ENCODE measurements around the gene EPHB2.
A peak's percentile ranks its signal among the peaks of the same experiment; 100 is the strongest.

EPHB2 gene

GRCh38 chr1:22711071-22711470 lies 432 bp downstream of the EPHB2 start:
- no peaks in the 10 kb centered on the region for H3K36me3 ChIP-seq (ENCODE audit: control insufficient read depth, insufficient read depth, low read length)
- no peak for DNase-seq (ENCODE audit: extremely low read depth, insufficient read length)
- peaks cover 3% of the 10 kb centered on the region for H3K27me3 ChIP-seq (replicated peaks; ENCODE audit: control insufficient read depth, insufficient read depth, low read length)
- no peak for TF ChIP-seq CTCF (IDR thresholded peaks at IDR 0.05; ENCODE audit: insufficient read depth, low read length, poor library complexity, severe bottlenecking)
- H3K4me3 ChIP-seq (replicated peaks; ENCODE audit: low read depth, low read length) = no peak overlapping the region

- TF ChIP-seq CTCF (IDR thresholded peaks at IDR 0.05; ENCODE audit: insufficient read depth, low read length, poor library complexity, severe bottlenecking) = no peak
- no peak for DNase-seq (ENCODE audit: extremely low read depth, insufficient read length)
- H3K4me3 ChIP-seq (replicated peaks; ENCODE audit: low read depth, low read length) = no peak overlapping the region; the same call in 1 of the 2 replicates
- no peaks in the 10 kb centered on the region for H3K36me3 ChIP-seq (ENCODE audit: control insufficient read depth, insufficient read depth, low read length)
- H3K27me3 ChIP-seq (replicated peaks; ENCODE audit: control insufficient read depth, insufficient read depth, low read length) = peaks cover 3% of the 10 kb centered on the region
Measured at GRCh38 chr1:22711591-22712501, 1.2 kb downstream of the EPHB2 start.

- Histone ChIP-seq H3K36me3 (ENCODE audit: control insufficient read depth, insufficient read depth, low read length) (no peaks in the 10 kb centered on the region), H3K4me3 (replicated peaks; ENCODE audit: low read depth, low read length) (no peak overlapping the region), H3K27me3 (replicated peaks; ENCODE audit: control insufficient read depth, insufficient read depth, low read length) (peaks cover 4% of the 10 kb centered on the region)
- TF ChIP-seq CTCF (IDR thresholded peaks at IDR 0.05; ENCODE audit: insufficient read depth, low read length, poor library complexity, severe bottlenecking) = no peak
- DNase-seq (ENCODE audit: extremely low read depth, insufficient read length) = peak; percentile 39
Measured at GRCh38 chr1:22712502-22713271, 2.0 kb downstream of the EPHB2 start.

DNA sequence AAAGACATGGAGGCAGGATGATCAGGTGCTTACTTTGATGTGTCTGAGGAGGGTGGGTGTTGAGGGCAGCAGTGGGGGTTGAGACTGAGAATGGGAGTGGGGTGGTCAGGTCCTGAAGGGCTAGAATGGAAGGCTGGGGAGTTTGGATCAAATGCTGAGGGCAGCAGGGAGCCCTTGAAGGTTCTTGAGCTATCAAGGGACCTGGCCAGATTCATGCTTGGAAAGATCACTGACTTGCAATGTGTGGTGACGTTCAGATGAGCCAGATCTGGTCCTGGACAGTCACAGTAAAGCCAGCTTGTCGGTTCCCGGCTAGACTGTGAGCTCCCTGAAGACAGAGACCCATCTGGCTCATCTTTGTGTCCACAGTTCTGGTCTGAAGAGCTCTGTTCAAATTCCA lies 3.8 kb downstream of the EPHB2 start:
- DNase-seq (ENCODE audit: extremely low read depth, insufficient read length) = no peak
- no peak for TF ChIP-seq CTCF (IDR thresholded peaks at IDR 0.05; ENCODE audit: insufficient read depth, low read length, poor library complexity, severe bottlenecking)
- peaks cover 4% of the 10 kb centered on the region for H3K27me3 ChIP-seq (replicated peaks; ENCODE audit: control insufficient read depth, insufficient read depth, low read length)
- no peaks in the 10 kb centered on the region for H3K36me3 ChIP-seq (ENCODE audit: control insufficient read depth, insufficient read depth, low read length)
- no peak overlapping the region for H3K4me3 ChIP-seq (replicated peaks; ENCODE audit: low read depth, low read length)

DNA sequence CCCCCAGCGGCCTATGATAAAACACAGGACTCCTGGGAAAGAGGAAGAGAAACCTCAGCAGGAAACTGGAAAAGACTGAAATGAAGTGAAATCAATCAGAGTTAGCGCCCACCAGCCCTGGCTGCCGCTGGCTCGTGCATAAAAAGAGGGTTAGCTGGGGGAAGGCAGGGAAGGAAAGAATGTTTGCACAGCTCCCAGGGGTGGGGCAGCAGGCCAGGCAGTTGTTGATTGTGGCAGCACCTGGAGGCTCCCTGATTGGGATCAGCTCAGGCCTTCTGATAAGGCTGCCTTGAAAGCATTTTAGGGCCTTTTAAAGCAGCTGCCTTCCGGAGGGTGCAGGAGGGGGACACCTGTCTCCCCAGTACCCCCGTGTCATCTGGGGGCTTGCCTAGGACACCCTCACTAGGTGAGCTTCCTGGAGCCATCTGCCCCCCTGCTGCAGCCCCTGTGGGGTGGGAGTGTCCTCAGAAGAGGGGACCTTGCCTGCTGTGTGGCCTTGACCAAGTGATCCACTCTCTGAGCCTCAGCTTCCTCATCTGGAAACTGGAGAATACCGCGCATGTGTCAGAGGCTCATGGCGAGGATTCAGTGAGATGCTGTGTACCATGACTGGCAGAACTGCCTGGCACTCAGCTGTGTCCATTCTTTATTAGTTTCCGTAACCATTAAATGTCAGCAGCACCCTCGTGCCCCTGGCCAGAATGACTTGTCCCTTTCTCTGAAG lies 6.6 kb downstream of the EPHB2 start:
- H3K36me3 ChIP-seq (ENCODE audit: control insufficient read depth, insufficient read depth, low read length) = no peaks in the 10 kb centered on the region
- H3K27me3 ChIP-seq (replicated peaks; ENCODE audit: control insufficient read depth, insufficient read depth, low read length) = peaks cover 4% of the 10 kb centered on the region
- DNase-seq (ENCODE audit: extremely low read depth, insufficient read length) = no peak
- H3K4me3 ChIP-seq (replicated peaks; ENCODE audit: low read depth, low read length) = no peak overlapping the region
- no peak for TF ChIP-seq CTCF (IDR thresholded peaks at IDR 0.05; ENCODE audit: insufficient read depth, low read length, poor library complexity, severe bottlenecking)

Measured in GM06990 (cell line).